Smooth muscle cell (in vitro differentiated cells): ENCODE results near the gene AGBL4. TPM values are rescaled to one million over a fixed set of nuclear protein-coding genes. Genes with fewer than 3 reads are reported as not detected.
A peak's percentile ranks its signal among the peaks of the same experiment; 100 is the strongest.

Experiments used
- DNase-seq: peaks from one replicate; lab custom pipeline; 2025; ENCODE audit not compliant: unreplicated experiment; lab: John Stamatoyannopoulos, UW
- H2AFZ ChIP-seq: fragments of 200-600 bp; sonication (generic); 2 replicates; pipeline ENCODE4 v1.6.0; 2016; ENCODE audit warnings: antibody characterized with exemption, low read depth, mild to moderate bottlenecking
- H3F3A ChIP-seq: fragments of 200-600 bp; sonication (generic); 2 replicates; pipeline ENCODE4 v1.6.0; 2017; ENCODE audit warnings: antibody characterized with exemption, low read depth
- H3K27ac ChIP-seq: fragments of 200-600 bp; sonication (generic); 2 replicates; pipeline ENCODE4 v1.5.1; 2016; ENCODE audit warnings: low read depth, mild to moderate bottlenecking
- H3K27me3 ChIP-seq: fragments of 200-600 bp; sonication (generic); 2 replicates; pipeline ENCODE4 v1.6.1; 2016; ENCODE audit warnings: low read depth, mild to moderate bottlenecking
- H3K36me3 ChIP-seq: fragments of 200-600 bp; sonication (generic); 2 replicates; pipeline ENCODE4 v1.5.1; 2016; ENCODE audit warnings: low read depth
- H3K4me1 ChIP-seq: fragments of 200-600 bp; sonication (generic); 2 replicates; pipeline ENCODE4 v1.5.1; 2016; ENCODE audit warnings: low read depth
- H3K4me2 ChIP-seq: fragments of 200-600 bp; sonication (generic); 2 replicates; pipeline ENCODE4 v1.6.0; 2016; ENCODE audit warnings: mild to moderate bottlenecking
- H3K4me3 ChIP-seq: fragments of 200-600 bp; sonication (generic); 2 replicates; pipeline ENCODE4 v1.5.1; 2016; ENCODE audit warnings: mild to moderate bottlenecking
- H3K79me2 ChIP-seq: fragments of 200-600 bp; sonication (generic); 2 replicates; pipeline ENCODE4 v1.6.0; 2016; ENCODE audit warnings: low read depth, mild to moderate bottlenecking
- H3K9ac ChIP-seq: fragments of 200-600 bp; sonication (generic); 2 replicates; pipeline ENCODE4 v1.6.0; 2016; ENCODE audit warnings: low read depth
- H3K9me3 ChIP-seq: fragments of 200-600 bp; sonication (generic); replicated peaks from 2 replicates; pipeline ENCODE4 v1.5.1; 2016; ENCODE audit warnings: low read depth
- H4K20me1 ChIP-seq: fragments of 200-600 bp; sonication (generic); 2 replicates; pipeline ENCODE4 v1.6.0; 2016; ENCODE audit warnings: low read depth
- WGBS: methylation state at CpG from one replicate; pipeline ENCODE4 v1.1.7; 2016; ENCODE audit warnings: low lambda C conversion rate; 5-methylcytosine and 5-hydroxymethylcytosine counted together
- polyA plus RNA-seq: library from polyadenylated mRNA; unstranded; fragments of >200 nt; fragmentation: Nextera tagmentation; extraction: Ambion mirVana; gene quantifications from 2 replicates; pipeline ENCODE4 v1.2.1, GENCODE V29; 2016
- total RNA-seq: library from RNA; depleted of rRNA; stranded (reverse); fragments of >200 nt; gene quantifications from 2 replicates; pipeline ENCODE4 v1.2.3, GENCODE V29; 2014
- TF ChIP-seq, protein P1 (sequence below): fragments of 200-600 bp; sonication (generic); IDR thresholded peaks from 2 replicates; pipeline ENCODE4 v1.5.1; 2017; ENCODE audit warnings: borderline replicate concordance, mild to moderate bottlenecking, antibody characterized with exemption; ENCODE audit not compliant: insufficient read depth, poor library complexity, severe bottlenecking

The AGBL4 gene
- total and polyA plus RNA-seq, 2 experiments from 2014 or later = 0.29 TPM; not detected in 1

DNA sequence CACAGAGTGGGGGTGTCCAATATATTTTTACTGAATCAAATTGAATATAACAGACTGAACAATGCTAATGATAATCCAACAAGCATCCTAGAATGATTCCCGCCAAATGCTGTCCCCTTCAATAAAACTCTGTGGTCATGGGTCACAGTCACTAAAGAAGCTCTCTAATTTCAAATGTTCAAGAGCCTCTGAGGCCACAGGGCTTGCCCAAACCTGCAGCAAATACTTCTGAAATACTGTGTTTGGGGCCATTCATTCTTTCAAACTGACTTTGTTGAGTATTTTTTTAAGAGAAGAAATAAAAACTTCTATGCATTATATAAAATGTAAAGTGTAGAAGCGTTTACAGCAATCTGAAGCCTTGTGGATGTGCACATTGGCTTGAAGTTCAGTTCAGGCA lies 1239.5 kb downstream of the AGBL4 start:
- 86% methylated on average over 2 of the region's 2 CpGs for WGBS
- TF ChIP-seq, protein P1, sequence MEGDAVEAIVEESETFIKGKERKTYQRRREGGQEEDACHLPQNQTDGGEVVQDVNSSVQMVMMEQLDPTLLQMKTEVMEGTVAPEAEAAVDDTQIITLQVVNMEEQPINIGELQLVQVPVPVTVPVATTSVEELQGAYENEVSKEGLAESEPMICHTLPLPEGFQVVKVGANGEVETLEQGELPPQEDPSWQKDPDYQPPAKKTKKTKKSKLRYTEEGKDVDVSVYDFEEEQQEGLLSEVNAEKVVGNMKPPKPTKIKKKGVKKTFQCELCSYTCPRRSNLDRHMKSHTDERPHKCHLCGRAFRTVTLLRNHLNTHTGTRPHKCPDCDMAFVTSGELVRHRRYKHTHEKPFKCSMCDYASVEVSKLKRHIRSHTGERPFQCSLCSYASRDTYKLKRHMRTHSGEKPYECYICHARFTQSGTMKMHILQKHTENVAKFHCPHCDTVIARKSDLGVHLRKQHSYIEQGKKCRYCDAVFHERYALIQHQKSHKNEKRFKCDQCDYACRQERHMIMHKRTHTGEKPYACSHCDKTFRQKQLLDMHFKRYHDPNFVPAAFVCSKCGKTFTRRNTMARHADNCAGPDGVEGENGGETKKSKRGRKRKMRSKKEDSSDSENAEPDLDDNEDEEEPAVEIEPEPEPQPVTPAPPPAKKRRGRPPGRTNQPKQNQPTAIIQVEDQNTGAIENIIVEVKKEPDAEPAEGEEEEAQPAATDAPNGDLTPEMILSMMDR = no peak
- no peak overlapping the region for H3K9ac ChIP-seq
- no peaks in the 10 kb centered on the region for H3F3A ChIP-seq
- H3K9me3 ChIP-seq = no peaks in the 10 kb centered on the region
- H2AFZ ChIP-seq = no peak overlapping the region
- H3K36me3 ChIP-seq = no peaks in the 10 kb centered on the region
- no peaks in the 10 kb centered on the region for H3K4me1 ChIP-seq
- no peaks in the 10 kb centered on the region for H4K20me1 ChIP-seq
- H3K79me2 ChIP-seq = no peaks in the 10 kb centered on the region
- H3K4me2 ChIP-seq = no peak overlapping the region
- DNase-seq = no peak
- H3K27me3 ChIP-seq = peaks cover 5% of the 10 kb centered on the region
- H3K27ac ChIP-seq = no peak overlapping the region
- H3K4me3 ChIP-seq = no peak overlapping the region

DNA sequence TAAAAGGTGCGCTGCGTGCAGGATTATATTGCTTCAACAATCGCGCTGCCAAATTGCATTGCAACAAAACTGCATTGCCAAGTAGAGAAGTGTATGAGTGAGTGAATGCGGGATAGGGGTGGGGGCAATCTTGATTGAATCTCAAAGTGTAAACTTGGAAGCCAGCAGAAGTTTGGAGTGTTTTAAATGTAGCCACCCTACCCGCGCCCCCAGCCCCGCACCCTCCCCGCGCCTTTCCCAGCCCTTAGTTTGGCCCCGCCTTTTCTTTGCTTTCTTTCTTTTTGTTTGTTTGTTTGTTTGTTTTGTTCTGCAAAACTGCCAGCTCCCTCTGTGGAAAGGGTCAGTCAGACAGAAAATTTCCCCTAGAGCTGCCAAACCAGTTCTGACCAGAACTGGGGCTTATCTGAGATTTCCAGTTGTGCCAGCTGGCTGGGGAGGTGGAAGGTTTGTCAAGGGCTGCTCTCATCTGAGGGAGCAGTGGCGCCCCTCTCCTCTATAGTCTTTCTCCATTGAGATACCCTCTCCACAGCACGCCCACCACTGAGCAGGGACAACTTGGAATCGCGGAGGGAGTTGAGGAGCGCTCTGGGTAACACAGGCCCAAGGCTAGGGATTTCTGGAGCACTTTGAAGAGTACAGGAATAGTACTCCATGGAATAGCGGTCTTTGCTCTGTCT lies 1246.4 kb downstream of the AGBL4 start:
- H3K27me3 ChIP-seq = peaks cover 14% of the 10 kb centered on the region
- H3K36me3 ChIP-seq = no peaks in the 10 kb centered on the region
- DNase-seq = no peak
- no peak overlapping the region for H3K27ac ChIP-seq
- TF ChIP-seq, protein P1 = no peak
- H3K4me1 ChIP-seq = no peaks in the 10 kb centered on the region
- H3K4me2 ChIP-seq = peak overlapping the region; percentile 97
- H3K4me3 ChIP-seq = peak overlapping the region; percentile 93
- no peaks in the 10 kb centered on the region for H3F3A ChIP-seq
- WGBS = 5% methylated on average over 17 of the region's 17 CpGs
- peak overlapping the region; percentile 97 for H2AFZ ChIP-seq
- no peaks in the 10 kb centered on the region for H3K9me3 ChIP-seq
- H3K79me2 ChIP-seq = no peaks in the 10 kb centered on the region
- no peak overlapping the region for H3K9ac ChIP-seq
- no peaks in the 10 kb centered on the region for H4K20me1 ChIP-seq

DNA sequence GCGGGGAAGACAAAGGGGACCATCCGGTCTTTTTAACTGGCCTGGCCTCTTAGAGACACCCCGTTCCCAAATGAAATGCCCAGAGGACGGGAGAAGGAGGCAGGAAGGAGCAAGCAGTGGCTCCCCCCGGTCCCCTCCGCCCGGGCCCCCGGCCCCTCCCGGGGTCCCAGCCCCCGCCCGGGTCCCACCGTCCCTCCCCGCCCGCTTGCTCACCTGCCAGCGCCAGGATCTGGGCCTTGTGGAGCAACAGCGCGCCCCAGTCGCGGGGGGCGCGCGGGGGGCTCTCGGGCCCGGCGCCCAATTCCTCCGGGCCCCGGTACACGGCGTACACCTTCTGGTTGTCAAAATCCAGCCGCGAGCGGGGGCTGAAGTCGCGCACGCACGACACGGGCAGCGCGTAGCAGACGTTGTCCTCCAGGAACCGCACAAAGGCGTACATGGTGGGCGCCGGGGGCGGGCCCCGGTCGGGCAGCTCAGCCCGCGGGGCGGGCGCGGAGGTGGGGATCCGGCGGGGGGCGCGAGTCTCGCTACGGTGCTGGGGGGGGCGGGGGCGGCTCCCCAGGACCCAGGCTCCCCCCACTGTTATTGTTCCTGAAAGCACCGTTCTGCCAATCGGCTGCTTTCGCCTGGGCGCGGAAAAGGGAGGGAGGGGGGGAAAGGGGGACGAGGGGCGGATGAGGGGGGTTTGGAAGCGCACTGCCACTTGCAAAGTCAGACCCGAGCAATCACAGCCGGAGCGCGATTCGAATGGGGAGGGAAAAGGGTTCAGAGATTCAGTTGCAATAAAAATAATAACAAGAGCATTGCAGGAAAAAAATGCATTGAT lies 1247.1 kb downstream of the AGBL4 start, which contains the start of gene BEND5:
Gene BEND5, minus strand, starts transcription at position 499 of the 826 bp plus-strand sequence. Its CDS starts 60 bp downstream, at position 439.
- Histone ChIP-seq H4K20me1 (no peaks in the 10 kb centered on the region), H3K4me2 (peak within 1 kb of the TSS; percentile 97), H3K79me2 (no peaks in the 10 kb centered on the region), H3F3A (no peaks in the 10 kb centered on the region), H3K4me1 (no peaks in the 10 kb centered on the region), H2AFZ (peak within 1 kb of the TSS; percentile 97), H3K27ac (no peak within 1 kb of the TSS), H3K4me3 (peak within 1 kb of the TSS; percentile 93), H3K27me3 (peaks cover 12% of the 10 kb centered on the region), H3K36me3 (no peaks in the 10 kb centered on the region), H3K9me3 (no peaks in the 10 kb centered on the region), H3K9ac (peak within 1 kb of the TSS; percentile 60)
- DNase-seq = no peak
- TF ChIP-seq, protein P1 = no peak
- WGBS = under 1% methylated on average over 31 of the region's 73 CpGs
